IMR-90 (cell line): ENCODE results near the gene DISP2. TPM values are rescaled to one million over a fixed set of nuclear protein-coding genes. Genes with fewer than 3 reads are reported as not detected.

ENCODE experiments used
- ATAC-seq: fragments of 200-7000 bp; cut with Tn5 transposase; 2 replicates; pipeline ENCODE4 v1.9.1; 2020; ENCODE audit warnings: low read depth, mild to moderate bottlenecking, moderate library complexity
- BruUV-seq: library from RNA; stranded (reverse); fragments of 400-500 nt; replicated peaks from 2 replicates; lab custom pipeline; 2021; lab: Mats Ljungman, UMichigan
- CTCF ChIA-PET: fragments of 300-600 bp; formaldehyde crosslinking; extraction: SDS; loops from one replicate; lab custom pipeline; 2021; ENCODE audit warnings: antibody characterized with exemption; lab: Yijun Ruan, JAX
- POLR2A ChIA-PET: fragments of 300-600 bp; sonication (Branson Sonifier 250); formaldehyde crosslinking; loops from one replicate; lab custom pipeline; 2022; ENCODE audit warnings: antibody characterized with exemption; ENCODE audit not compliant: unreplicated experiment; lab: Charles Lee
- DNase-seq: peaks from one replicate; pipeline ENCODE4 v3.0.0; 2013
- H2AFZ ChIP-seq: replicated peaks from 2 replicates; pipeline ENCODE3; 2013; ENCODE audit warnings: low read length, mild to moderate bottlenecking; ENCODE audit not compliant: poor library complexity
- H2AK5ac ChIP-seq: 2 replicates; pipeline ENCODE4 v1.6.1; 2013; ENCODE audit warnings: low read depth, low read length, inconsistent platforms
- H2AK9ac ChIP-seq: replicated peaks from 2 replicates; pipeline ENCODE3; 2013; ENCODE audit warnings: mild to moderate bottlenecking, low read depth, low read length, moderate library complexity; ENCODE audit not compliant: poor library complexity
- H2BK120ac ChIP-seq: 2 replicates; pipeline ENCODE4 v1.6.1; 2013; ENCODE audit warnings: low read depth, low read length, inconsistent platforms
- H2BK15ac ChIP-seq: 3 replicates; pipeline ENCODE4 v1.6.1; 2013; ENCODE audit warnings: low read depth, low read length, inconsistent platforms
- H2BK20ac ChIP-seq: 2 replicates; pipeline ENCODE4 v1.6.1; 2013; ENCODE audit warnings: low read depth, mild to moderate bottlenecking, inconsistent platforms, low read length, moderate library complexity
- H2BK5ac ChIP-seq: 2 replicates; pipeline ENCODE4 v1.6.1; 2013; ENCODE audit warnings: mild to moderate bottlenecking, low read depth, low read length, inconsistent platforms; ENCODE audit not compliant: poor library complexity, severe bottlenecking
- H3K14ac ChIP-seq: replicated peaks from 2 replicates; pipeline ENCODE4 v1.6.1; 2013; ENCODE audit warnings: low read depth, low read length, inconsistent platforms
- H3K18ac ChIP-seq: 2 replicates; pipeline ENCODE4 v1.6.1; 2013; ENCODE audit warnings: low read depth, low read length, control low read depth
- H3K23ac ChIP-seq: 2 replicates; pipeline ENCODE4 v1.6.1; 2013; ENCODE audit warnings: low read depth, low read length, inconsistent platforms
- H3K27ac ChIP-seq: 2 replicates; pipeline ENCODE4 v1.5.1; 2013; ENCODE audit warnings: mild to moderate bottlenecking, control low read depth, low read length; ENCODE audit not compliant: insufficient read depth
- H3K27me3 ChIP-seq: 2 replicates; pipeline ENCODE4 v1.6.1; 2013; ENCODE audit warnings: low read length; ENCODE audit not compliant: control insufficient read depth, insufficient read depth
- H3K36me3 ChIP-seq: 2 replicates; pipeline ENCODE4 v1.6.1; 2013; ENCODE audit warnings: low read length, mixed read lengths; ENCODE audit not compliant: control insufficient read depth, insufficient read depth
- H3K4ac ChIP-seq: 2 replicates; pipeline ENCODE4 v1.6.1; 2013; ENCODE audit warnings: low read depth, low read length, inconsistent platforms
- H3K4me1 ChIP-seq: 2 replicates; pipeline ENCODE4 v1.6.1; 2013; ENCODE audit warnings: low read length, mixed read lengths; ENCODE audit not compliant: control insufficient read depth, insufficient read depth
- H3K4me2 ChIP-seq: 2 replicates; pipeline ENCODE4 v1.6.1; 2013; ENCODE audit warnings: low read depth, mild to moderate bottlenecking, control low read depth, low read length, moderate library complexity
- H3K4me3 ChIP-seq: 2 replicates; pipeline ENCODE4 v1.5.1; 2013; ENCODE audit warnings: low read depth, mild to moderate bottlenecking, control low read depth, low read length, moderate library complexity; ENCODE audit not compliant: insufficient read depth
- H3K56ac ChIP-seq: 2 replicates; pipeline ENCODE4 v1.6.1; 2013; ENCODE audit warnings: low read length, inconsistent platforms; ENCODE audit not compliant: insufficient read depth; ENCODE audit errors: extremely low read depth
- H3K79me1 ChIP-seq, 2 experiments: 2 replicates each; pipeline ENCODE4 v1.6.1; 2013; ENCODE audit warnings: low read length in 2 of 2, inconsistent platforms in 1 of 2, low read depth in 1 of 2
- H3K9ac ChIP-seq: 2 replicates; pipeline ENCODE4 v1.6.1; 2013; ENCODE audit warnings: low read depth, low read length, control low read depth
- H3K9me1 ChIP-seq: 2 replicates; pipeline ENCODE4 v1.6.1; 2013; ENCODE audit warnings: low read length, inconsistent platforms; ENCODE audit not compliant: insufficient read depth
- H3K9me3 ChIP-seq: 2 replicates; pipeline ENCODE4 v1.6.1; 2013; ENCODE audit warnings: low read length; ENCODE audit not compliant: control insufficient read depth, insufficient read depth
- H4K20me1 ChIP-seq: 2 replicates; pipeline ENCODE4 v1.6.1; 2013; ENCODE audit warnings: low read length, inconsistent platforms; ENCODE audit not compliant: insufficient read depth
- H4K5ac ChIP-seq: 2 replicates; pipeline ENCODE4 v1.6.1; 2013; ENCODE audit warnings: mild to moderate bottlenecking, low read depth, low read length, control low read depth
- H4K8ac ChIP-seq, 2 experiments: 2 replicates each; pipeline ENCODE4 v1.6.1; 2013; ENCODE audit warnings: low read depth in 2 of 2, low read length in 2 of 2, control low read depth in 1 of 2, inconsistent platforms in 1 of 2
- H4K91ac ChIP-seq: 2 replicates; pipeline ENCODE4 v1.6.1; 2013; ENCODE audit warnings: low read depth, low read length, inconsistent platforms; ENCODE audit not compliant: insufficient read depth
- BHLHE40 ChIP-seq: fragments of 150-350 bp; IDR thresholded peaks from 2 replicates; pipeline ENCODE4 v1.6.1; 2016; ENCODE audit warnings: mild to moderate bottlenecking, low read depth, low read length
- CHD1 ChIP-seq: IDR thresholded peaks from 2 replicates; pipeline ENCODE4 v1.6.1; 2012; ENCODE audit warnings: low read depth, low read length, improper control_type of control experiment
- FOS ChIP-seq: fragments of 150-350 bp; IDR thresholded peaks from 2 replicates; pipeline ENCODE4 v1.6.1; 2016; ENCODE audit warnings: low read depth, low read length
- MAFK ChIP-seq: IDR thresholded peaks from 2 replicates; pipeline ENCODE4 v1.6.1; 2012; ENCODE audit warnings: low read depth, low read length, improper control_type of control experiment
- MAZ ChIP-seq: IDR thresholded peaks from 2 replicates; pipeline ENCODE4 v1.6.1; 2012; ENCODE audit warnings: low read depth, mild to moderate bottlenecking, low read length, improper control_type of control experiment, moderate library complexity, borderline replicate concordance
- MXI1 ChIP-seq: IDR thresholded peaks from 2 replicates; pipeline ENCODE4 v1.6.1; 2012; ENCODE audit warnings: low read depth, mild to moderate bottlenecking, low read length, moderate library complexity, borderline replicate concordance
- NFE2L2 ChIP-seq: fragments of 150-350 bp; IDR thresholded peaks from 2 replicates; pipeline ENCODE4 v1.6.1; 2016; ENCODE audit warnings: low read depth, mild to moderate bottlenecking, low read length
- POLR2A ChIP-seq: IDR thresholded peaks from 2 replicates; pipeline ENCODE4 v1.6.1; 2012; ENCODE audit warnings: mild to moderate bottlenecking, low read depth, low read length
- RAD21 ChIP-seq: IDR thresholded peaks from 2 replicates; pipeline ENCODE4 v1.6.1; 2012; ENCODE audit warnings: low read length, improper control_type of control experiment
- RCOR1 ChIP-seq: IDR thresholded peaks from 2 replicates; pipeline ENCODE4 v1.6.1; 2012; ENCODE audit warnings: mild to moderate bottlenecking, low read length, improper control_type of control experiment; ENCODE audit not compliant: insufficient replicate concordance
- RFX5 ChIP-seq: IDR thresholded peaks from 2 replicates; pipeline ENCODE4 v1.8.0; 2012; ENCODE audit warnings: low read depth, mild to moderate bottlenecking, low read length, moderate library complexity
- SMC3 ChIP-seq: fragments of 150-350 bp; IDR thresholded peaks from 2 replicates; pipeline ENCODE4 v1.6.1; 2016; ENCODE audit warnings: low read depth, mild to moderate bottlenecking, antibody characterized with exemption, low read length, moderate library complexity
- WGBS, 2 experiments: methylation state at CpG; one replicate each; pipeline versions ENCODE4 v1.1.5 to v1.1.7; 2013; ENCODE audit warnings: missing lambda C conversion rate in 2 of 2; ENCODE audit not compliant: insufficient read length in 1 of 2; ENCODE audit errors: extremely low coverage in 2 of 2; 5-methylcytosine and 5-hydroxymethylcytosine counted together
- dilution Hi-C: fragments of 300-500 bp; cut with HindIII; formaldehyde crosslinking; loops from one replicate; pipeline ENCODE4 v1.14.3; 2018; ENCODE audit warnings: low sequenced_read_pairs; ENCODE audit not compliant: unreplicated experiment
- in situ Hi-C: fragments of 300-500 bp; cut with MboI; formaldehyde crosslinking; loops from 3 replicates; pipeline ENCODE4 v1.14.3; 2019; ENCODE audit warnings: low sequenced_read_pairs, inconsistent platforms, mixed read lengths
- intact Hi-C: fragments of 100-400 bp; cut with micrococcal nuclease; formaldehyde crosslinking; loops from 2 replicates; pipeline ENCODE4 v1.10.0; 2022
- polyA plus RNA-seq, 3 experiments: library from polyadenylated mRNA; depleted of rRNA; stranded (reverse); fragments of >200 nt; gene quantifications; 2 replicates each; pipeline ENCODE4 v1.2.3, GENCODE V29; 2012; ENCODE audit warnings: low replicate concordance in 1 of 3
- total RNA-seq: library from RNA; depleted of rRNA; stranded (reverse); fragments of >200 nt; gene quantifications from 2 replicates; pipeline ENCODE4 v1.2.3, GENCODE V29; 2012
- TF ChIP-seq, protein P1 (sequence below): conservative IDR thresholded peaks from 2 replicates; pipeline ENCODE4 v1.5.1; 2012; ENCODE audit warnings: mild to moderate bottlenecking, low read depth, low read length, improper control_type of control experiment
- TF ChIP-seq, protein P2 (sequence below): fragments of 150-350 bp; IDR thresholded peaks from 2 replicates; pipeline ENCODE4 v1.6.1; 2017; ENCODE audit warnings: mild to moderate bottlenecking, antibody characterized with exemption, low read length, low read depth
- TF ChIP-seq, protein P3 (sequence below): fragments of 150-350 bp; IDR thresholded peaks from 2 replicates; pipeline ENCODE4 v1.6.1; 2016; ENCODE audit warnings: low read depth, mild to moderate bottlenecking, low read length, moderate library complexity, borderline replicate concordance

The DISP2 gene
- total and polyA plus RNA-seq, 2 of the 4 experiments (the other 2 are of a cell fraction), result 0.34 to 0.36 TPM

DNA sequence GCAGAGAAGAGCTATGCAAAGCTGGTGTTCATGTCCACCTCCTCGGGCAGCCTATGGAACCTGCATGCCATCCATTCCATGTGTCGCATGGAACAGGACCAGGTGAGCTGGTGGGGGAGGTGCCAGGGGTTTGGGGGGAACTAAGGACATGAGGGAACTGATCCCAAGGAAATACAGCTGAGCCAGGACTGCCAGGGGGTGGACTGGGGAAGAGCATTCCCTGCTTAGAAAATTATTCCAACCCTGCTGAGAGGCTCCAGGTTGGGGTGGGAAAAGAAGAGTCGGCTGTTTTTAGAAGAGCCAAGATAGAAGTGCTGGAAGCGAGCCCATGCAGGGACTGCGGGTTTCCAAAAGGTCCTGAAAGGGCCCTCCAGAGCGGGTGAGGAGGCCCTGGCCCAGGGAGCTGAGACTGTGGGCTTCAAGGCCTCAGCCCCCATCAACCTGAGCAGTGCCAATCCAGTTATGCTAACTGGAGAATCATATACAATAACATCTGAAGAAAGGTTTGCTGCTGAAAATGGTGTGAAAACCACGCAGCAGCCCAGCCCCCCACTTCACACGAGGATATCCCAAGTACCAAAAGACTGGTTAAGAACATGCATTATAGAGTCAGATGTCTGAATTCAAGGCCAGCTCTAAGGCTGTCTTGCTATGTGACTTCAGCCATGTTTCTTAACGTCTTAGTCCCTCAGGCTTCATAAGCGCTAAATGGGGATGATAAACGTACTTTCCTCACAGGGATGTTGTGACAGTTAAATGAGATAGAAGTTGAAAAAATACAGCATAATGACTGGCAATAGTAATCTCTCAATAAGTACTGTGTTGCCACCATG is 7.8 kb downstream of the DISP2 start:
- intact Hi-C loops, result no loop called here
- dilution Hi-C loops, result no loop called here
- H3K4ac ChIP-seq, result no peak overlapping the region
- no peak overlapping the region for H4K91ac ChIP-seq
- H3K56ac ChIP-seq, result no peak overlapping the region
- POLR2A ChIA-PET, result interaction anchor here (0.6 kb wide), 1 partner anchor 1013 kb away, joined by 8 read pairs; no protein-coding TSS in a partner anchor
- H3K9me1 ChIP-seq, result 0 out of 2 replicates have a peak, but pooled peaks cover 3% of the 10 kb centered on the region
- CTCF ChIA-PET, result no interaction called here
- H3K18ac ChIP-seq, result no peak overlapping the region
- ATAC-seq (no peak), DNase-seq (no peak)
- peaks cover 2% of the 10 kb centered on the region; the same call in 1 of the 2 replicates for H3K4me1 ChIP-seq
- in situ Hi-C loops, result no loop called here
- no peak overlapping the region for H2BK5ac ChIP-seq
- no TSS peak for BruUV-seq
- no peaks in the 10 kb centered on the region for H3K9me3 ChIP-seq
- no peak overlapping the region for H3K4me2 ChIP-seq
- H3K9ac ChIP-seq, result no peak overlapping the region
- no peaks in the 10 kb centered on the region for H3K79me1 ChIP-seq
- WGBS, 2 experiments, result 57% methylated on average over 4 of the region's 11 CpGs; no CpG with 5 or more reads in 1 of the 2 experiments
- H4K8ac ChIP-seq, result no peak overlapping the region
- H2AFZ ChIP-seq, result no peak overlapping the region
- H2AK9ac ChIP-seq, result no peak overlapping the region
- no peak overlapping the region for H3K27ac ChIP-seq
- H3K36me3 ChIP-seq, result no peaks in the 10 kb centered on the region
- H4K20me1 ChIP-seq, result no peaks in the 10 kb centered on the region
- no peak overlapping the region for H3K4me3 ChIP-seq
- no peak overlapping the region for H2BK20ac ChIP-seq
- H3K23ac ChIP-seq, result no peak overlapping the region
- no peak overlapping the region for H2BK120ac ChIP-seq
- H3K27me3 ChIP-seq, result peaks cover 9% of the 10 kb centered on the region
- H4K5ac ChIP-seq, result no peak overlapping the region
- H3K14ac ChIP-seq, result no peak overlapping the region
- H2BK15ac ChIP-seq, result no peak overlapping the region
- no peak overlapping the region for H2AK5ac ChIP-seq
- TF ChIP-seq MAFK (no peak), FOS (no peak), RCOR1 (no peak), BHLHE40 (no peak), RFX5 (no peak), RAD21 (no peak), POLR2A (no peak), SMC3 (no peak), CHD1 (no peak), NFE2L2 (no peak), MXI1 (no peak), MAZ (no peak)
- TF ChIP-seq, protein P1, sequence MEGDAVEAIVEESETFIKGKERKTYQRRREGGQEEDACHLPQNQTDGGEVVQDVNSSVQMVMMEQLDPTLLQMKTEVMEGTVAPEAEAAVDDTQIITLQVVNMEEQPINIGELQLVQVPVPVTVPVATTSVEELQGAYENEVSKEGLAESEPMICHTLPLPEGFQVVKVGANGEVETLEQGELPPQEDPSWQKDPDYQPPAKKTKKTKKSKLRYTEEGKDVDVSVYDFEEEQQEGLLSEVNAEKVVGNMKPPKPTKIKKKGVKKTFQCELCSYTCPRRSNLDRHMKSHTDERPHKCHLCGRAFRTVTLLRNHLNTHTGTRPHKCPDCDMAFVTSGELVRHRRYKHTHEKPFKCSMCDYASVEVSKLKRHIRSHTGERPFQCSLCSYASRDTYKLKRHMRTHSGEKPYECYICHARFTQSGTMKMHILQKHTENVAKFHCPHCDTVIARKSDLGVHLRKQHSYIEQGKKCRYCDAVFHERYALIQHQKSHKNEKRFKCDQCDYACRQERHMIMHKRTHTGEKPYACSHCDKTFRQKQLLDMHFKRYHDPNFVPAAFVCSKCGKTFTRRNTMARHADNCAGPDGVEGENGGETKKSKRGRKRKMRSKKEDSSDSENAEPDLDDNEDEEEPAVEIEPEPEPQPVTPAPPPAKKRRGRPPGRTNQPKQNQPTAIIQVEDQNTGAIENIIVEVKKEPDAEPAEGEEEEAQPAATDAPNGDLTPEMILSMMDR, result no peak
- TF ChIP-seq, protein P2, sequence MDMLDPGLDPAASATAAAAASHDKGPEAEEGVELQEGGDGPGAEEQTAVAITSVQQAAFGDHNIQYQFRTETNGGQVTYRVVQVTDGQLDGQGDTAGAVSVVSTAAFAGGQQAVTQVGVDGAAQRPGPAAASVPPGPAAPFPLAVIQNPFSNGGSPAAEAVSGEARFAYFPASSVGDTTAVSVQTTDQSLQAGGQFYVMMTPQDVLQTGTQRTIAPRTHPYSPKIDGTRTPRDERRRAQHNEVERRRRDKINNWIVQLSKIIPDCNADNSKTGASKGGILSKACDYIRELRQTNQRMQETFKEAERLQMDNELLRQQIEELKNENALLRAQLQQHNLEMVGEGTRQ, result no peak
- TF ChIP-seq, protein P3, sequence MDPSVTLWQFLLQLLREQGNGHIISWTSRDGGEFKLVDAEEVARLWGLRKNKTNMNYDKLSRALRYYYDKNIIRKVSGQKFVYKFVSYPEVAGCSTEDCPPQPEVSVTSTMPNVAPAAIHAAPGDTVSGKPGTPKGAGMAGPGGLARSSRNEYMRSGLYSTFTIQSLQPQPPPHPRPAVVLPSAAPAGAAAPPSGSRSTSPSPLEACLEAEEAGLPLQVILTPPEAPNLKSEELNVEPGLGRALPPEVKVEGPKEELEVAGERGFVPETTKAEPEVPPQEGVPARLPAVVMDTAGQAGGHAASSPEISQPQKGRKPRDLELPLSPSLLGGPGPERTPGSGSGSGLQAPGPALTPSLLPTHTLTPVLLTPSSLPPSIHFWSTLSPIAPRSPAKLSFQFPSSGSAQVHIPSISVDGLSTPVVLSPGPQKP, result no peak
